ENCODE data around the gene THRAP3. TPM values are rescaled to one million over a fixed set of nuclear protein-coding genes. Genes with fewer than 3 reads are reported as not detected.

Gene THRAP3
- total and polyA plus RNA-seq, 9 of the 15 experiments (the other 6 are each of a cell fraction or from before 2014, with no cell fraction given): 66.2 to 135 (median 113) TPM

DNA sequence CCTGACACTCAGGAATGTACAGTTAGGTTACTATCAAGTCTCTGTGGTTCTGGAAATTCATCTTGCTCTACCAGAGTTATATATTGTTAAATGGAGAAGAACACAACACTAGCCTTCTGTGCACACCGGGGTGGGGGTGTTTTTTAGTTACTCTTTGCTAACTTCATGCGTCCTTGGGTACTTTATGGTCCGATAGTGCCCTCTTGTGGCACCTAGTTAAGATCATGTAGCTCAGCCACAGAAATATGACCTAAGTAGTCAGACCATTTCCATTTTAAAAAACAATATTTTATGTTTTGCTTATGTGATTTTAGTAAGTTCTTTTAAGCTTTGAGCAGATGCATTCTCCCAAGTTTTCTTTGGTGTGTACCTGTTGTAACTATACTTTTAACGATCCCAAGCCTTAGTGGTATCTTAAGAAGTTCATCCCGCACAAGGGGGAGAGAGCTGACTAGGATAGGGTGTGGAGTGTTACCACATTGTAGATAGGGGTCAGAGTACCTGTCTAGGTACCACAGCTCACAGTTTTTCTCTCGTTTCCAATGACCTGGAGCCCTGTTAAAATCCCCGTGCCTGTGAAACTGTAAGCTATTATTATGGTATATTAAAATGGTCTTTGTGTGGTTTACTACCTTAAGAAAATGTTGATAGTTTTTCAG lies 61.3 kb downstream of the THRAP3 start (continued):
- TF ChIP-seq, protein P1, sequence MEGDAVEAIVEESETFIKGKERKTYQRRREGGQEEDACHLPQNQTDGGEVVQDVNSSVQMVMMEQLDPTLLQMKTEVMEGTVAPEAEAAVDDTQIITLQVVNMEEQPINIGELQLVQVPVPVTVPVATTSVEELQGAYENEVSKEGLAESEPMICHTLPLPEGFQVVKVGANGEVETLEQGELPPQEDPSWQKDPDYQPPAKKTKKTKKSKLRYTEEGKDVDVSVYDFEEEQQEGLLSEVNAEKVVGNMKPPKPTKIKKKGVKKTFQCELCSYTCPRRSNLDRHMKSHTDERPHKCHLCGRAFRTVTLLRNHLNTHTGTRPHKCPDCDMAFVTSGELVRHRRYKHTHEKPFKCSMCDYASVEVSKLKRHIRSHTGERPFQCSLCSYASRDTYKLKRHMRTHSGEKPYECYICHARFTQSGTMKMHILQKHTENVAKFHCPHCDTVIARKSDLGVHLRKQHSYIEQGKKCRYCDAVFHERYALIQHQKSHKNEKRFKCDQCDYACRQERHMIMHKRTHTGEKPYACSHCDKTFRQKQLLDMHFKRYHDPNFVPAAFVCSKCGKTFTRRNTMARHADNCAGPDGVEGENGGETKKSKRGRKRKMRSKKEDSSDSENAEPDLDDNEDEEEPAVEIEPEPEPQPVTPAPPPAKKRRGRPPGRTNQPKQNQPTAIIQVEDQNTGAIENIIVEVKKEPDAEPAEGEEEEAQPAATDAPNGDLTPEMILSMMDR (IDR thresholded peaks at IDR 0.05 in 2 of 3, conservative IDR thresholded peaks at IDR 0.05 in 1 of 3; ENCODE audit: insufficient read depth in 2 of 3, low read depth in 1 of 3, low read length in 3 of 3): peak; percentile 77 to 91 (median 81)
- TF ChIP-seq, protein P2, sequence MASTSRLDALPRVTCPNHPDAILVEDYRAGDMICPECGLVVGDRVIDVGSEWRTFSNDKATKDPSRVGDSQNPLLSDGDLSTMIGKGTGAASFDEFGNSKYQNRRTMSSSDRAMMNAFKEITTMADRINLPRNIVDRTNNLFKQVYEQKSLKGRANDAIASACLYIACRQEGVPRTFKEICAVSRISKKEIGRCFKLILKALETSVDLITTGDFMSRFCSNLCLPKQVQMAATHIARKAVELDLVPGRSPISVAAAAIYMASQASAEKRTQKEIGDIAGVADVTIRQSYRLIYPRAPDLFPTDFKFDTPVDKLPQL (IDR thresholded peaks at IDR 0.05; ENCODE audit: extremely low read depth, insufficient read length): no peak
- TF ChIP-seq SIRT6 (IDR thresholded peaks at IDR 0.05; ENCODE audit: low read depth, low read length) (no peak), STAG1 (CRISPR knock-in tag; IDR thresholded peaks at IDR 0.05; ENCODE audit: borderline replicate concordance) (peak; percentile 32; the same call in 1 of the 2 replicates), TBL1XR1 (IDR thresholded peaks at IDR 0.05; ENCODE audit: low read length in 2 of 2) (no peak), L3MBTL2 (IDR thresholded peaks at IDR 0.05) (no peak), RBM34 (IDR thresholded peaks at IDR 0.05; ENCODE audit: borderline replicate concordance, insufficient read depth, low read length) (no peak), ZNF76 (CRISPR knock-in tag; IDR thresholded peaks at IDR 0.05; ENCODE audit: borderline replicate concordance) (no peak), KLF10 (CRISPR knock-in tag; IDR thresholded peaks at IDR 0.05) (no peak), MEF2A (IDR thresholded peaks at IDR 0.05; ENCODE audit: control insufficient read depth, low read depth, low read length) (no peak), POLR3A (IDR thresholded peaks at IDR 0.05; ENCODE audit: borderline replicate concordance, extremely low read depth, insufficient read depth, insufficient read length) (no peak), MTA3 (IDR thresholded peaks at IDR 0.05; ENCODE audit: borderline replicate concordance) (no peak), EP400 (IDR thresholded peaks at IDR 0.05) (0 out of 2 replicates have a peak, but pooled peaks have one; percentile 29)
- TF ChIP-seq, protein P3, sequence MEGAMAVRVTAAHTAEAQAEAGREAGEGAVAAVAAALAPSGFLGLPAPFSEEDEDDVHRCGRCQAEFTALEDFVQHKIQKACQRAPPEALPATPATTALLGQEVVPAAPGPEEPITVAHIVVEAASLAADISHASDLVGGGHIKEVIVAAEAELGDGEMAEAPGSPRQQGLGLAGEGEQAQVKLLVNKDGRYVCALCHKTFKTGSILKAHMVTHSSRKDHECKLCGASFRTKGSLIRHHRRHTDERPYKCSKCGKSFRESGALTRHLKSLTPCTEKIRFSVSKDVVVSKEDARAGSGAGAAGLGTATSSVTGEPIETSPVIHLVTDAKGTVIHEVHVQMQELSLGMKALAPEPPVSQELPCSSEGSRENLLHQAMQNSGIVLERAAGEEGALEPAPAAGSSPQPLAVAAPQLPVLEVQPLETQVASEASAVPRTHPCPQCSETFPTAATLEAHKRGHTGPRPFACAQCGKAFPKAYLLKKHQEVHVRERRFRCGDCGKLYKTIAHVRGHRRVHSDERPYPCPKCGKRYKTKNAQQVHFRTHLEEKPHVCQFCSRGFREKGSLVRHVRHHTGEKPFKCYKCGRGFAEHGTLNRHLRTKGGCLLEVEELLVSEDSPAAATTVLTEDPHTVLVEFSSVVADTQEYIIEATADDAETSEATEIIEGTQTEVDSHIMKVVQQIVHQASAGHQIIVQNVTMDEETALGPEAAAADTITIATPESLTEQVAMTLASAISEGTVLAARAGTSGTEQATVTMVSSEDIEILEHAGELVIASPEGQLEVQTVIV (CRISPR knock-in tag; IDR thresholded peaks at IDR 0.05; ENCODE audit: borderline replicate concordance): no peak
- TF ChIP-seq, protein P4, sequence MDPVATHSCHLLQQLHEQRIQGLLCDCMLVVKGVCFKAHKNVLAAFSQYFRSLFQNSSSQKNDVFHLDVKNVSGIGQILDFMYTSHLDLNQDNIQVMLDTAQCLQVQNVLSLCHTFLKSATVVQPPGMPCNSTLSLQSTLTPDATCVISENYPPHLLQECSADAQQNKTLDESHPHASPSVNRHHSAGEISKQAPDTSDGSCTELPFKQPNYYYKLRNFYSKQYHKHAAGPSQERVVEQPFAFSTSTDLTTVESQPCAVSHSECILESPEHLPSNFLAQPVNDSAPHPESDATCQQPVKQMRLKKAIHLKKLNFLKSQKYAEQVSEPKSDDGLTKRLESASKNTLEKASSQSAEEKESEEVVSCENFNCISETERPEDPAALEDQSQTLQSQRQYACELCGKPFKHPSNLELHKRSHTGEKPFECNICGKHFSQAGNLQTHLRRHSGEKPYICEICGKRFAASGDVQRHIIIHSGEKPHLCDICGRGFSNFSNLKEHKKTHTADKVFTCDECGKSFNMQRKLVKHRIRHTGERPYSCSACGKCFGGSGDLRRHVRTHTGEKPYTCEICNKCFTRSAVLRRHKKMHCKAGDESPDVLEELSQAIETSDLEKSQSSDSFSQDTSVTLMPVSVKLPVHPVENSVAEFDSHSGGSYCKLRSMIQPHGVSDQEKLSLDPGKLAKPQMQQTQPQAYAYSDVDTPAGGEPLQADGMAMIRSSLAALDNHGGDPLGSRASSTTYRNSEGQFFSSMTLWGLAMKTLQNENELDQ (CRISPR knock-in tag; IDR thresholded peaks at IDR 0.05; ENCODE audit: borderline replicate concordance): 0 out of 2 replicates have a peak, but pooled peaks have one; percentile 54
- TF ChIP-seq, protein P5, sequence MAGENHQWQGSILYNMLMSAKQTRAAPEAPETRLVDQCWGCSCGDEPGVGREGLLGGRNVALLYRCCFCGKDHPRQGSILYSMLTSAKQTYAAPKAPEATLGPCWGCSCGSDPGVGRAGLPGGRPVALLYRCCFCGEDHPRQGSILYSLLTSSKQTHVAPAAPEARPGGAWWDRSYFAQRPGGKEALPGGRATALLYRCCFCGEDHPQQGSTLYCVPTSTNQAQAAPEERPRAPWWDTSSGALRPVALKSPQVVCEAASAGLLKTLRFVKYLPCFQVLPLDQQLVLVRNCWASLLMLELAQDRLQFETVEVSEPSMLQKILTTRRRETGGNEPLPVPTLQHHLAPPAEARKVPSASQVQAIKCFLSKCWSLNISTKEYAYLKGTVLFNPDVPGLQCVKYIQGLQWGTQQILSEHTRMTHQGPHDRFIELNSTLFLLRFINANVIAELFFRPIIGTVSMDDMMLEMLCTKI (IDR thresholded peaks at IDR 0.05; ENCODE audit: partially characterized antibody): no peak

Data from K562 (cell line).